IMR-90 (cell line): ENCODE measurements around the gene TMA16. TPM values are rescaled to one million over a fixed set of nuclear protein-coding genes. Genes with fewer than 3 reads are reported as not detected.

Experiments
- ATAC-seq: fragments of 200-7000 bp; cut with Tn5 transposase; 2 replicates; pipeline ENCODE4 v1.9.1; 2020; ENCODE audit warnings: low read depth, mild to moderate bottlenecking, moderate library complexity
- BruUV-seq: library from RNA; stranded (reverse); fragments of 400-500 nt; replicated peaks from 2 replicates; lab custom pipeline; 2021; lab: Mats Ljungman, UMichigan
- CTCF ChIA-PET: fragments of 300-600 bp; formaldehyde crosslinking; extraction: SDS; loops from one replicate; lab custom pipeline; 2021; ENCODE audit warnings: antibody characterized with exemption; lab: Yijun Ruan, JAX
- POLR2A ChIA-PET: fragments of 300-600 bp; sonication (Branson Sonifier 250); formaldehyde crosslinking; loops from one replicate; lab custom pipeline; 2022; ENCODE audit warnings: antibody characterized with exemption; ENCODE audit not compliant: unreplicated experiment; lab: Charles Lee
- DNase-seq: peaks from one replicate; pipeline ENCODE4 v3.0.0; 2013
- H2AFZ ChIP-seq: replicated peaks from 2 replicates; pipeline ENCODE3; 2013; ENCODE audit warnings: low read length, mild to moderate bottlenecking; ENCODE audit not compliant: poor library complexity
- H2AK5ac ChIP-seq: 2 replicates; pipeline ENCODE4 v1.6.1; 2013; ENCODE audit warnings: low read depth, low read length, inconsistent platforms
- H2AK9ac ChIP-seq: replicated peaks from 2 replicates; pipeline ENCODE3; 2013; ENCODE audit warnings: mild to moderate bottlenecking, low read depth, low read length, moderate library complexity; ENCODE audit not compliant: poor library complexity
- H2BK120ac ChIP-seq: 2 replicates; pipeline ENCODE4 v1.6.1; 2013; ENCODE audit warnings: low read depth, low read length, inconsistent platforms
- H2BK15ac ChIP-seq: 3 replicates; pipeline ENCODE4 v1.6.1; 2013; ENCODE audit warnings: low read depth, low read length, inconsistent platforms
- H2BK20ac ChIP-seq: 2 replicates; pipeline ENCODE4 v1.6.1; 2013; ENCODE audit warnings: low read depth, mild to moderate bottlenecking, inconsistent platforms, low read length, moderate library complexity
- H2BK5ac ChIP-seq: 2 replicates; pipeline ENCODE4 v1.6.1; 2013; ENCODE audit warnings: mild to moderate bottlenecking, low read depth, low read length, inconsistent platforms; ENCODE audit not compliant: poor library complexity, severe bottlenecking
- H3K14ac ChIP-seq: replicated peaks from 2 replicates; pipeline ENCODE4 v1.6.1; 2013; ENCODE audit warnings: low read depth, low read length, inconsistent platforms
- H3K18ac ChIP-seq: 2 replicates; pipeline ENCODE4 v1.6.1; 2013; ENCODE audit warnings: low read depth, low read length, control low read depth
- H3K23ac ChIP-seq: 2 replicates; pipeline ENCODE4 v1.6.1; 2013; ENCODE audit warnings: low read depth, low read length, inconsistent platforms
- H3K27ac ChIP-seq: 2 replicates; pipeline ENCODE4 v1.5.1; 2013; ENCODE audit warnings: mild to moderate bottlenecking, control low read depth, low read length; ENCODE audit not compliant: insufficient read depth
- H3K27me3 ChIP-seq: 2 replicates; pipeline ENCODE4 v1.6.1; 2013; ENCODE audit warnings: low read length; ENCODE audit not compliant: control insufficient read depth, insufficient read depth
- H3K36me3 ChIP-seq: 2 replicates; pipeline ENCODE4 v1.6.1; 2013; ENCODE audit warnings: low read length, mixed read lengths; ENCODE audit not compliant: control insufficient read depth, insufficient read depth
- H3K4ac ChIP-seq: 2 replicates; pipeline ENCODE4 v1.6.1; 2013; ENCODE audit warnings: low read depth, low read length, inconsistent platforms
- H3K4me1 ChIP-seq: 2 replicates; pipeline ENCODE4 v1.6.1; 2013; ENCODE audit warnings: low read length, mixed read lengths; ENCODE audit not compliant: control insufficient read depth, insufficient read depth
- H3K4me2 ChIP-seq: 2 replicates; pipeline ENCODE4 v1.6.1; 2013; ENCODE audit warnings: low read depth, mild to moderate bottlenecking, control low read depth, low read length, moderate library complexity
- H3K4me3 ChIP-seq: 2 replicates; pipeline ENCODE4 v1.5.1; 2013; ENCODE audit warnings: low read depth, mild to moderate bottlenecking, control low read depth, low read length, moderate library complexity; ENCODE audit not compliant: insufficient read depth
- H3K56ac ChIP-seq: 2 replicates; pipeline ENCODE4 v1.6.1; 2013; ENCODE audit warnings: low read length, inconsistent platforms; ENCODE audit not compliant: insufficient read depth; ENCODE audit errors: extremely low read depth
- H3K79me1 ChIP-seq, 2 experiments: 2 replicates each; pipeline ENCODE4 v1.6.1; 2013; ENCODE audit warnings: low read length in 2 of 2, inconsistent platforms in 1 of 2, low read depth in 1 of 2
- H3K9ac ChIP-seq: 2 replicates; pipeline ENCODE4 v1.6.1; 2013; ENCODE audit warnings: low read depth, low read length, control low read depth
- H3K9me1 ChIP-seq: 2 replicates; pipeline ENCODE4 v1.6.1; 2013; ENCODE audit warnings: low read length, inconsistent platforms; ENCODE audit not compliant: insufficient read depth
- H3K9me3 ChIP-seq: 2 replicates; pipeline ENCODE4 v1.6.1; 2013; ENCODE audit warnings: low read length; ENCODE audit not compliant: control insufficient read depth, insufficient read depth
- H4K20me1 ChIP-seq: 2 replicates; pipeline ENCODE4 v1.6.1; 2013; ENCODE audit warnings: low read length, inconsistent platforms; ENCODE audit not compliant: insufficient read depth
- H4K5ac ChIP-seq: 2 replicates; pipeline ENCODE4 v1.6.1; 2013; ENCODE audit warnings: mild to moderate bottlenecking, low read depth, low read length, control low read depth
- H4K8ac ChIP-seq, 2 experiments: 2 replicates each; pipeline ENCODE4 v1.6.1; 2013; ENCODE audit warnings: low read depth in 2 of 2, low read length in 2 of 2, control low read depth in 1 of 2, inconsistent platforms in 1 of 2
- H4K91ac ChIP-seq: 2 replicates; pipeline ENCODE4 v1.6.1; 2013; ENCODE audit warnings: low read depth, low read length, inconsistent platforms; ENCODE audit not compliant: insufficient read depth
- BHLHE40 ChIP-seq: fragments of 150-350 bp; IDR thresholded peaks from 2 replicates; pipeline ENCODE4 v1.6.1; 2016; ENCODE audit warnings: mild to moderate bottlenecking, low read depth, low read length
- CHD1 ChIP-seq: IDR thresholded peaks from 2 replicates; pipeline ENCODE4 v1.6.1; 2012; ENCODE audit warnings: low read depth, low read length, improper control_type of control experiment
- MAFK ChIP-seq: IDR thresholded peaks from 2 replicates; pipeline ENCODE4 v1.6.1; 2012; ENCODE audit warnings: low read depth, low read length, improper control_type of control experiment
- MAZ ChIP-seq: IDR thresholded peaks from 2 replicates; pipeline ENCODE4 v1.6.1; 2012; ENCODE audit warnings: low read depth, mild to moderate bottlenecking, low read length, improper control_type of control experiment, moderate library complexity, borderline replicate concordance
- MXI1 ChIP-seq: IDR thresholded peaks from 2 replicates; pipeline ENCODE4 v1.6.1; 2012; ENCODE audit warnings: low read depth, mild to moderate bottlenecking, low read length, moderate library complexity, borderline replicate concordance
- NFE2L2 ChIP-seq: fragments of 150-350 bp; IDR thresholded peaks from 2 replicates; pipeline ENCODE4 v1.6.1; 2016; ENCODE audit warnings: low read depth, mild to moderate bottlenecking, low read length
- POLR2A ChIP-seq: IDR thresholded peaks from 2 replicates; pipeline ENCODE4 v1.6.1; 2012; ENCODE audit warnings: mild to moderate bottlenecking, low read depth, low read length
- RCOR1 ChIP-seq: IDR thresholded peaks from 2 replicates; pipeline ENCODE4 v1.6.1; 2012; ENCODE audit warnings: mild to moderate bottlenecking, low read length, improper control_type of control experiment; ENCODE audit not compliant: insufficient replicate concordance
- USF2 ChIP-seq: fragments of 150-350 bp; IDR thresholded peaks from 2 replicates; pipeline ENCODE4 v1.6.1; 2017; ENCODE audit warnings: mild to moderate bottlenecking, antibody characterized with exemption, low read length, low read depth
- WGBS, 2 experiments: methylation state at CpG; one replicate each; pipeline versions ENCODE4 v1.1.5 to v1.1.7; 2013; ENCODE audit warnings: missing lambda C conversion rate in 2 of 2; ENCODE audit not compliant: insufficient read length in 1 of 2; ENCODE audit errors: extremely low coverage in 2 of 2; 5-methylcytosine and 5-hydroxymethylcytosine counted together
- dilution Hi-C: fragments of 300-500 bp; cut with HindIII; formaldehyde crosslinking; loops from one replicate; pipeline ENCODE4 v1.14.3; 2018; ENCODE audit warnings: low sequenced_read_pairs; ENCODE audit not compliant: unreplicated experiment
- in situ Hi-C: fragments of 300-500 bp; cut with MboI; formaldehyde crosslinking; loops from 3 replicates; pipeline ENCODE4 v1.14.3; 2019; ENCODE audit warnings: low sequenced_read_pairs, inconsistent platforms, mixed read lengths
- intact Hi-C: fragments of 100-400 bp; cut with micrococcal nuclease; formaldehyde crosslinking; loops from 2 replicates; pipeline ENCODE4 v1.10.0; 2022
- polyA plus RNA-seq, 3 experiments: library from polyadenylated mRNA; depleted of rRNA; stranded (reverse); fragments of >200 nt; gene quantifications; 2 replicates each; pipeline ENCODE4 v1.2.3, GENCODE V29; 2012; ENCODE audit warnings: low replicate concordance in 1 of 3
- total RNA-seq: library from RNA; depleted of rRNA; stranded (reverse); fragments of >200 nt; gene quantifications from 2 replicates; pipeline ENCODE4 v1.2.3, GENCODE V29; 2012

The TMA16 gene
- total and polyA plus RNA-seq, 2 of the 4 experiments (the other 2 are of a cell fraction) = 9.3 to 19.8 TPM

- no TSS peak for BruUV-seq
- H2BK120ac ChIP-seq = no peak overlapping the region
- no peaks in the 10 kb centered on the region for H3K27me3 ChIP-seq
- no peaks in the 10 kb centered on the region for H3K9me3 ChIP-seq
- H3K9me1 ChIP-seq = no peaks in the 10 kb centered on the region
- no peak overlapping the region for H2AK9ac ChIP-seq
- H3K79me1 ChIP-seq = no peaks in the 10 kb centered on the region
- H3K23ac ChIP-seq = no peak overlapping the region
- H3K4me3 ChIP-seq = no peak overlapping the region
- H3K4me2 ChIP-seq = no peak overlapping the region
- no peak overlapping the region for H2BK20ac ChIP-seq
- dilution Hi-C loops = no loop called here
- no peak for DNase-seq
- no peak for ATAC-seq
- no peak overlapping the region for H4K8ac ChIP-seq
- H2AK5ac ChIP-seq = no peak overlapping the region
- H3K36me3 ChIP-seq = no peaks in the 10 kb centered on the region
- H4K20me1 ChIP-seq = no peaks in the 10 kb centered on the region
- ChIA-PET POLR2A (interaction anchor here (0.6 to 0.7 kb wide), 3 partner anchors 76 to 402 kb away, joined by 4 to 16 read pairs (median 8); no protein-coding TSS in a partner anchor), CTCF (interaction anchor here (0.6 to 5.6 kb wide), 9 partner anchors 46 to 1181 kb away, joined by 3 to 26 read pairs (median 3); no protein-coding TSS in a partner anchor)
- no peak overlapping the region for H3K14ac ChIP-seq
- no peaks in the 10 kb centered on the region for H3K4me1 ChIP-seq
- no peak overlapping the region for H2AFZ ChIP-seq
- no peak overlapping the region for H3K18ac ChIP-seq
- H3K56ac ChIP-seq = no peak overlapping the region
- no peak overlapping the region for H2BK15ac ChIP-seq
- in situ Hi-C loops = loop anchor here (10.0 kb wide), 1 partner anchor 1184 kb away; no protein-coding TSS in a partner anchor
- TF ChIP-seq MAZ = no peak
- TF ChIP-seq RCOR1 = no peak
- no peak for TF ChIP-seq MXI1
- TF ChIP-seq POLR2A = no peak
- TF ChIP-seq BHLHE40 = no peak
- no peak for TF ChIP-seq NFE2L2
- TF ChIP-seq CHD1 = no peak
- TF ChIP-seq USF2 = no peak
- no peak for TF ChIP-seq MAFK
- no peak overlapping the region for H2BK5ac ChIP-seq
- H4K5ac ChIP-seq = no peak overlapping the region
- H4K91ac ChIP-seq = no peak overlapping the region
- H3K4ac ChIP-seq = no peak overlapping the region
- intact Hi-C loops = loop anchor here (2.0 kb wide), 1 partner anchor 1198 kb away; no protein-coding TSS in a partner anchor
- H3K9ac ChIP-seq = no peak overlapping the region
- no peak overlapping the region for H3K27ac ChIP-seq
- 79% methylated on average over 3 of the region's 6 CpGs; no CpG with 5 or more reads in 1 of the 2 experiments for WGBS, 2 experiments
These were observed 56.4 kb downstream of the TMA16 start for GRCh38 chr4:163550869-163551267.
